Fibroblast of skin of back (primary cell): Measurements from ENCODE around the gene NFS1. TPM values are rescaled to one million over a fixed set of nuclear protein-coding genes. Genes with fewer than 3 reads are reported as not detected.
A peak's percentile ranks its signal among the peaks of the same experiment; 100 is the strongest.
"Not testable (repeated sequence)": the region's sequence is repeated elsewhere in the genome, so short reads cannot be mapped to it uniquely, and the experiment has no call there.

Experiments used
- DNase-seq: peaks from one replicate; pipeline ENCODE4 v3.0.0-alpha.2; 2013
- polyA plus RNA-seq, 2 experiments: library from polyadenylated mRNA; unstranded; fragments of 120-200 nt; gene quantifications; one replicate each; pipeline ENCODE4 v1.2.1, GENCODE V29; 2013; ENCODE audit not compliant: insufficient read length in 2 of 2

NFS1 gene
- polyA plus RNA-seq (2013, experiment 1 of 2; ENCODE audit: insufficient read length), result 21.3 TPM
- 19.7 TPM for polyA plus RNA-seq (2013, experiment 2 of 2; ENCODE audit: insufficient read length)

- peak; percentile 84 for DNase-seq
These were observed at the start of gene NFS1, which contains the start of gene ROMO1 for GRCh38 chr20:35699127-35699956. NFS1 (minus strand) TSS chr20:35699352; CDS start chr20:35699288, 64 bp downstream. ROMO1 (plus strand) TSS chr20:35699405; CDS start chr20:35699633, 228 bp downstream.

GRCh38 chr20:35744492-35744841, 45.3 kb upstream of the NFS1 start:
- not testable (repeated sequence) for DNase-seq

- peak; percentile 40 for DNase-seq
These were observed 44.7 kb upstream of the NFS1 start for GRCh38 chr20:35743693-35744491.

- no peak for DNase-seq
These were observed 43.8 kb upstream of the NFS1 start for GRCh38 chr20:35742741-35743523.

- peak; percentile 100 for DNase-seq
These were observed 43.0 kb upstream of the NFS1 start, which contains the start of gene RBM39 for GRCh38 chr20:35741892-35742740. RBM39 (minus strand) TSS chr20:35742260; CDS start chr20:35740874, 1,386 bp downstream.

GRCh38 chr20:35739294-35740163, 40.4 kb upstream of the NFS1 start:
- peak; percentile 62 for DNase-seq

- no peak for DNase-seq
These were observed 39.4 kb upstream of the NFS1 start for GRCh38 chr20:35738410-35739179.

- no peak for DNase-seq
These were observed 38.7 kb upstream of the NFS1 start for GRCh38 chr20:35737865-35738333.

- no peak for DNase-seq
These were observed 36.8 kb upstream of the NFS1 start for GRCh38 chr20:35735826-35736470.

- DNase-seq, result no peak
These were observed 35.9 kb upstream of the NFS1 start for GRCh38 chr20:35734777-35735649.

GRCh38 chr20:35734374-35734773, 35.2 kb upstream of the NFS1 start:
- no peak for DNase-seq

GRCh38 chr20:35732644-35732982, 33.5 kb upstream of the NFS1 start:
- DNase-seq, result no peak

- no peak for DNase-seq
These were observed 32.9 kb upstream of the NFS1 start for GRCh38 chr20:35731862-35732643.

GRCh38 chr20:35731469-35731788, 32.3 kb upstream of the NFS1 start:
- DNase-seq, result no peak

- no peak for DNase-seq
These were observed 31.7 kb upstream of the NFS1 start for GRCh38 chr20:35730583-35731468.

- no peak for DNase-seq
These were observed 30.9 kb upstream of the NFS1 start for GRCh38 chr20:35729836-35730582.
